GM21619 (cell line): ENCODE results near the gene ASXL1.
"Not testable (repeated sequence)": the region's sequence is repeated elsewhere in the genome, so short reads cannot be mapped to it uniquely, and the experiment has no call there.

Source experiments
- ATAC-seq: cut with Tn5 transposase; IDR thresholded peaks from one replicate; pipeline ENCODE4 v1.9.1; 2021; ENCODE audit not compliant: unreplicated experiment

ASXL1 gene

GRCh38 chr20:32463642-32464400 lies 105.7 kb downstream of the ASXL1 start:
- ATAC-seq: no peak

DNA sequence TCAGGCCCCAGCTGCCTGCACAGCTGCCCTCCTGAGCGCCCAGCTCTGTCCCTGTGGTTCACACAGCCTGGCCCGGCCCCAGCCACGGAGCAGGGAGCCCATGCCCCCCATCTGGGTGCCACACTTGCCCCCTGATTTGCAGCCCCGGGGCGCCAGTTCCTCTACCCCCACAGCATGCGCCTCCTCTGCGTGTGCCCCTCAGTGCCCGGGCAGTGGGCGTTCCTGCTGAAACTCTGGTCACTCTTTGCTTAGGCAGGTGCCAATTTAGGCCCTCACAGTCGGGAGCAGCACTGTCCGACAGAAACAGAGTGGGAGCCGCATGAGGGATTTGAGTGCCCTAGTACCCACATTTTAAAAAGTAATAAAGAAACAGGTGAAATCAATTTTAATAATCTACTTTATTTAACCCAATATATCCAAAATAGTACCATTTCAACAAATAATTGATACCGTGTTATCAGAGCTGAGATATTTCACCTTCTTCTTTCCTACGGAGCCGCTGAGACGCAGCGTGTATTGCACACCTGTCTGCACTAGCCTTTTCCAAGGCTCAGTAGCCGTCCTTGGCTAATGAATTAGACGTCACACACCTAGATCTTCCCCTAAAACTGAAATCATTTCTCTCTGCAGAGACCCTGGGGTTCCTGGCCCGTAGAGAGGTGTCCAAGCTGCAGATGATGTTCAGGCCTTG lies 106.4 kb downstream of the ASXL1 start:
- ATAC-seq: no peak

GRCh38 chr20:32465092-32465900 lies 107.2 kb downstream of the ASXL1 start:
- no peak for ATAC-seq

GRCh38 chr20:32465901-32466675 lies 108.0 kb downstream of the ASXL1 start:
- not testable (repeated sequence) for ATAC-seq

DNA sequence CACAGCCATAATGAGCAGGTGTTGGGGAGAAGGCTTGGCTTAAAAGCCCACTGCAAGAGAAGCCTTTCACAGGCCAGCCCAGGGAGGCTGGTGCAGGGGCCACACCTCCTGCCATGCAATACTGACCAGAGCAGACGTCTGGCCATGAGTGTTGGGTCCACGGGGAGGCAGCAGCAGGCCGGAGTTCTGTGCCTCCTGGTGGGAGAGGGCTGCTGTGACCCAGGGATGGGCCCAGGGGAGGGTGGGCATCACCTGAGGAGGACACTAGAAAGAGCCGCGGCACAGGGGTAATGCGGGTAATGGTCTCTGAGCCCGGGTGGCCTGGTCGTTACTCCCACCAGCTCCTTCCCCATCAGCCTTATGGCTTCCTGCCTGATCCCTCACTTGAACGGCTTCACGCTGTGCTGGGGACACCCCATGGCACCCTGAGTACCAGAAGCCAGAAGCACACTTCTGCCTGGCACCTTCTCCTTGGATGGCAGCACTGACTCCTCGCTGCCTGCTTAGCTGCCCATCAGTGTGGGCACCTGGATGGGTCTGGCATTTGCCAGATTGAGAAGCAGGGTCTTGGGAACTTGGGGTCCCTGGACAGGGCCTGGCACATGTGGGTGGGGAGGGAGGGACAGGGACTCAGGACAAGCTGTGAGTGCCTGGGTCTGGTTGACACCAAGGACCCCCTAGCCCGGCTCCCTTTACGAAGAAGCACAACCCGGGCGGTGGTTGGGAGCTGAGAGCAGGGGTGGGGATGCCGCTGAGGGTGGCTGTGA lies 108.8 kb downstream of the ASXL1 start:
- ATAC-seq: no peak

DNA sequence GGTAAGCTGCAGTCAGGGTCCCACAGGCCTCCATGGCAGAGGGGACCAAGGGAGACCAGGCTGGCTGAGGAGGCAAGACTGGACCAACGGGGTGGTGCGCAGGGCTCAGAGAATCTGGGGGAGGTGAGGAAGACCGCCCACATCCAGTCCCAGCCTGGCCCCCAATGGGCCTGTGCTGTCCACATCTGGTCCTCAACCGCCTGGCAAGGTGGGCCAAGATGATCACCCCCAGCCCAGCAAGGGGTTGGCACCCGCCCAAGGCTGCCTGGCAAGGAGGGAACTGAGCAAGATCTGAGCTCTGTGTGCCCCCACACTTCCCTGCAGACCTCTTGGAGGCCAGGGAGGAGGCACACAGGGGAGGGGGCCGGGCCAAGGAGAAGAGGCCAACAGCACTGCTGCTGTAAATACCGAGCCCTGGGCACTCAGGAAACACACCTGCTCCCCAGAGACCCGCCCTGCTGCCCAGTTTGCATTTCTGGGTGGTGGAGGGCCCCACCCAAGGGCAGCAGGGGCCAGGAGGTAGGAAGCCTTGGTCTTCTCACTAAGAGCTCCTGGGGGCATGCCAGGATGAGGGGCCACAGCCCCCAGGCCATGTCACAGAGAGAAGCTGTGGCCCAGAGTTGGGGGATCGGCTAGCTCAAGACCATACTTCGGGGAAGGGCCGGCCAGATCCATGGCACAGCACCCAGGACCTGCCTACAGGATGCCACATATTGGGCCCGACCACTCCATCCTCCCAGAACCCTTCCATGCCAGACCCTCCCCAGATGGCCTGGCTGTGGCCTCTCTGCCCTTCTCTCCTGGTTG lies 109.6 kb downstream of the ASXL1 start:
- no peak for ATAC-seq

- ATAC-seq: no peak
Observed at GRCh38 chr20:32468313-32468640, 110.1 kb downstream of the ASXL1 start.

DNA sequence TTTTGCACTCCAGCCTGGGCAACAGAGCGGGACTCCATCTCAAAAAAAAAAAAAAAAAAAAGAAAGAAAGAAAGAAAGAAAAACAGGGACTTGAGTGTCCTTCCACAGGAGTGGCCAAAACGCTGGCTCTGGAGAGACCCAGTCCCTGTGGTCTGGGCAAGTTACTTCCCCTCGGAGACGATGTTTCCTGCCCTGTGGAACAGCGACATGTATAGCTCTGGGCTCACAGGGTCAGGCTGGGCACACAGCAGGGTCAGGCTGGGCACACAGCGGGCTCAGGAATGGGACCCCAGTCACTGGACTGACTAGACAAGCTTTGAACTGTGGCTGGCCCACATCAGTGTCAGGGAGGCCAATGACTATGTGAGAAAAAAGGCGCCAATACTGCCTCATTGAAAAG lies 110.7 kb downstream of the ASXL1 start:
- ATAC-seq: no peak

DNA sequence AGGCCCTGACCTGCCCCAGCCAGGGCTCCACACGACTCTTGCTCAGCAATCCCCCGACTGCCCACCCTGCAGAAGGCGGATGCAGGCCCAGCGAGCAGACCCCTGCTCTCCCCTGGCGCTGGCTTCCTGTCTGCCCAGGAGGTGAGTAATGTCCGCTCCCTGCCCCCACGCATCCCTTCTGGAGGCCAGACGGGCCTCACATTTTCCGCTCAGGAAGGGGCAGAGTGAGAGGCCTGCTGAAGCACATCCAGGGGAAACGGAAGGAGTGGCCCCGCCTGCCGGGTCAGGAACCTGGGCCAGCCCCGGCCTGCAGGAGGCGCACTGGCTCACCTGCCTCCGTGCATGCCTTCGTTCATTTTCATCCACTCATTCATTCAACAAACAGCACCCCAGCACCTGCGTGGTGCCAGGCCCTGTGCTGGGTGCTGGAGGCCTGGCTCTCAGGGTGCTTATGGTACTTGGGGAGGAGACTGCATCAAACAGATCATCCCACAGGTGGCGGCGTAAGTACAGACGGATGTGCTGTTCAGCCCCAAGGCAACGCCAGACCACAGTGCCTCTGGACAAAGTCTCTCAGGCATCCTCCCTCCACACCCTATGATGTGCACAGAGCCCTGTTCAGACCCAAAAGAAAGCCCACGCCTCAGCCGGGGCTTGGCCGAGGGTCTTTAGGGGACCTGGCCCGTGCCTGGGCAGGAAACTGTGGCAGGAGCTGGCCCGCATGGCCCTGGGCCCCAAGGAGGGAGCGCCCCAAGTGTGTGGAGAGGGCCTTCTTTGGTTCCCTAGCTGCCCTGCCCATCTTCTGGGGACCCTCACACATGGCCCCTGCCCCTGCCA lies 112.1 kb downstream of the ASXL1 start:
- ATAC-seq: no peak

- ATAC-seq: no peak
Observed at GRCh38 chr20:32470940-32471339, 112.8 kb downstream of the ASXL1 start.

DNA sequence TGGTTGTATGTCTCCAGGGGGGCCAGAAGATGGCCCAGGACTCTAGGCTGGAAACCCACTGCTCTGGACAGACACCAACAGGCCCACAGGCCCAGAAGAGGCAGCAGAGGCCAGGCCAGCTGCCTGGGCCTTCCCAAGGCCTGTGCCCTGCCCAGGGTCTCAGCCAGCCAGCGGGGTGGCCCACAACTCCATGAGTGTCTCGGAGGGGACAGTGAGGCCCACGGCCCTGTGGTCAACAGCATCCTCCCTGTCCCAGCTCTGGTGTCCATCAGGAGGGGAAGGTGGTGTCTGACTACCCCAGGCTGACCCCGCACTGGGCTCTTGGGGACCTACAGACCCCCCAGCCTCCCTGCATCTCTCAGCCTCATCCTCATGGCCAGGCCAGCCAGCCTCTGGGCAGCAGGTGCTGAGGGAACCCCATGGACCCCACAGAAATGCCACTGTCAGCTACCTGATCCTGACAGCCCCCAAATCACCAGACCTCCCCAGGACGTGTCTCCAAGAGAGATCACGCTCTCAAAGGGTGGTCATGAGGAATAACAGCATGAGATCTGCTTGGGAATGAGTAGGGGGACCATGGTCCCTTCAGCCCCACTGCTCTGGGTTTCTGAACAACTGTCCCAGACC lies 114.6 kb downstream of the ASXL1 start:
- no peak for ATAC-seq

GRCh38 chr20:32473231-32474008 lies 115.3 kb downstream of the ASXL1 start:
- no peak for ATAC-seq

GRCh38 chr20:32474009-32474716 lies 116.0 kb downstream of the ASXL1 start:
- no peak for ATAC-seq

GRCh38 chr20:32474717-32474966 lies 116.5 kb downstream of the ASXL1 start:
- ATAC-seq: no peak

DNA sequence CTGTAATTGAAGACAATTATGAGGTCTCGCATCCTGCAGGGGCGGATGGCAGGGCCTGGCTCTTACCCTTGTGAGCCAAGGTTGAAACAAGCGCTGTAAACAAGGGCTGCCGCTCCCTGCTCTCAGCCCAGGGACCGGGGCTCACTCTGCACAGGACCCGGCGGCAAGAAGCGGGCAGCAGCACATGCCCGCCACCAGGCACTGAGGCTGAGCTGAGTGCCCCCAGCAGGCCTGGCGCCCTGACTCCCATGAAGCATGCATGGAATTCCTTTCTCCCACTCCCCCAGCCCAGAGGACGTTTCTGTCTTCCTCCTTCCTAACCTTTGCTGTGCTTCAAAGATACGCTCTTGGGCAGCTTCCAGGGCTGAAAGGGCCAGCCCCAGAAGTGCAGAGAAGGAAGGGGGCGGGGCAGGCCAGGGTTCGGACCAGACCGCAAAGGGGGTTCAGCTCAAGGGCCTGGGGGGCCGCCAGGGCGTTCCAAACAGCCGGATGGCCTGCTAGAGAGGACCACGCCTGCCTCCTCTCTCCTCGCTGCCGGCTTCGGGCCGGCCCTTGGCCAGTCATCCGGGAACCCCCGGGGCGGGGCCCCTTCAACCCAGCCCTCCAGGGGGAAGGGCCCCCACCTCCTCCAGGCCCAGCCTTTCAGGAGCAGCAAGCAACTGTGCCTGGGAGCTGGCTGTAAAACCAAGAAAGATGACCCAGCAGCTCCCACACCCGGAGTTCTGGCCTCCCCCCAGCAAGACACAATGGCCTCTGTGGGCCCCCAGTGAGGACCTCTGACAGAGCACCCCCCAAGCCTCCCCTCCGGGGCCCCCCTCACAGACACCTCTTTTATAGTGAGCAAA lies 117.1 kb downstream of the ASXL1 start:
- no peak for ATAC-seq
